Fibroblast of lung (primary cell): ENCODE results near the gene FDXR. TPM values are rescaled to one million over a fixed set of nuclear protein-coding genes. Genes with fewer than 3 reads are reported as not detected.

Experiments
- DNase-seq, 2 donors: peaks; one replicate each; pipeline versions ENCODE4 v3.0.0 to v3.0.0-alpha.2; 2010; ENCODE audit warnings: low read depth in 2 of 2
- H2AFZ ChIP-seq: 2 replicates; pipeline ENCODE4 v1.5.1; 2012; ENCODE audit warnings: low read length, control low read depth, inconsistent platforms
- H3K27ac ChIP-seq: 2 replicates; pipeline ENCODE4 v1.5.1; 2011; ENCODE audit warnings: low read length, control low read depth; ENCODE audit not compliant: insufficient read depth
- H3K27me3 ChIP-seq: 2 replicates; pipeline ENCODE4 v1.5.1; 2011; ENCODE audit warnings: mild to moderate bottlenecking, low read length; ENCODE audit not compliant: control insufficient read depth, insufficient read depth
- H3K36me3 ChIP-seq: 2 replicates; pipeline ENCODE4 v1.5.1; 2011; ENCODE audit warnings: low read length; ENCODE audit not compliant: control insufficient read depth, insufficient read depth
- H3K4me1 ChIP-seq: 2 replicates; pipeline ENCODE4 v1.5.1; 2011; ENCODE audit warnings: low read length; ENCODE audit not compliant: control insufficient read depth, insufficient read depth; ENCODE audit errors: extremely low read depth
- H3K4me2 ChIP-seq: 2 replicates; pipeline ENCODE4 v1.5.1; 2011; ENCODE audit warnings: low read length, control low read depth; ENCODE audit not compliant: insufficient read depth; ENCODE audit errors: extremely low read depth
- H3K4me3 ChIP-seq, 4 experiments: fragments of 200-600 bp in 1 of 4; sonication (generic) in 1 of 4; replicated peaks in 1 of 4; 2 replicates each; pipeline ENCODE4 v1.5.1; 2011 to 2016; ENCODE audit warnings: low read length in 4 of 4, low read depth in 3 of 4, mild to moderate bottlenecking in 3 of 4, control low read depth in 2 of 4, inconsistent platforms in 1 of 4, mixed read lengths in 1 of 4; ENCODE audit not compliant: insufficient read depth in 1 of 4; ENCODE audit errors: control extremely low read depth in 1 of 4
- H3K79me2 ChIP-seq: 2 replicates; pipeline ENCODE4 v1.5.1; 2012; ENCODE audit warnings: mild to moderate bottlenecking, low read length, inconsistent platforms; ENCODE audit not compliant: control insufficient read depth, insufficient read depth
- H3K9ac ChIP-seq: 2 replicates; pipeline ENCODE4 v1.5.1; 2011; ENCODE audit warnings: mild to moderate bottlenecking, low read length, control low read depth; ENCODE audit not compliant: insufficient read depth
- H3K9me3 ChIP-seq: 2 replicates; pipeline ENCODE4 v1.5.1; 2012; ENCODE audit warnings: low read depth, low read length; ENCODE audit not compliant: control insufficient read depth, insufficient read depth
- H4K20me1 ChIP-seq: 2 replicates; pipeline ENCODE4 v1.5.1; 2011; ENCODE audit warnings: low read length; ENCODE audit not compliant: control insufficient read depth, insufficient read depth; ENCODE audit errors: extremely low read depth
- CTCF ChIP-seq, 2 donors: IDR thresholded peaks in 1 of 2; conservative IDR thresholded peaks in 1 of 2; 1 replicate in 1 of 2; 2 replicates in 1 of 2; pipeline ENCODE4 v1.5.1; 2011 to 2012; ENCODE audit warnings: low read length in 2 of 2, control low read depth in 1 of 2, inconsistent platforms in 1 of 2, low read depth in 1 of 2, mild to moderate bottlenecking in 1 of 2
- EZH2 ChIP-seq: IDR thresholded peaks from 2 replicates; pipeline ENCODE4 v1.5.1; 2012; ENCODE audit warnings: low read length, control low read depth, mild to moderate bottlenecking; ENCODE audit errors: missing control alignments
- polyA plus RNA-seq, 2 donors: library from polyadenylated mRNA; depleted of rRNA in 1 of 2; stranded (reverse) in 1 of 2; unstranded in 1 of 2; fragments of >200 nt; gene quantifications; 2 replicates each; pipeline ENCODE4 v1.2.1, GENCODE V29; 2011 to 2012; ENCODE audit warnings: missing spikeins in 1 of 2
- total RNA-seq: library from RNA; depleted of rRNA; stranded (reverse); fragments of >200 nt; gene quantifications from 2 replicates; pipeline ENCODE4 v1.2.1, GENCODE V29; 2014

The FDXR gene
- total and polyA plus RNA-seq, 2 donors (not counting 1 experiment from before 2014, with no cell fraction given), result 6.8 to 71.0 TPM

- H3K4me1 ChIP-seq, result no peaks in the 10 kb centered on the region
- no peaks in the 10 kb centered on the region for H3K79me2 ChIP-seq
- H3K4me3 ChIP-seq, result no peak within 1 kb of the TSS
- H3K27me3 ChIP-seq, result peaks cover 34% of the 10 kb centered on the region
- H3K9ac ChIP-seq, result no peak within 1 kb of the TSS
- DNase-seq, result no peak
- no peak within 1 kb of the TSS for H2AFZ ChIP-seq
- no peak within 1 kb of the TSS for H3K27ac ChIP-seq
- H3K9me3 ChIP-seq, result no peaks in the 10 kb centered on the region
- H4K20me1 ChIP-seq, result no peaks in the 10 kb centered on the region
- no peaks in the 10 kb centered on the region for H3K36me3 ChIP-seq
- peak; percentile 82 for TF ChIP-seq EZH2
- no peak for TF ChIP-seq CTCF (conservative IDR thresholded peaks at IDR 0.05 in 1 of 2, IDR thresholded peaks at IDR 0.05 in 1 of 2; ENCODE audit: low read depth in 1 of 2, low read length in 2 of 2)
- H3K4me2 ChIP-seq, result no peak within 1 kb of the TSS
These were observed 20.4 kb upstream of the FDXR start, which contains the start of gene FADS6 for GRCh38 chr17:74892974-74893911. Gene FADS6, minus strand, starts transcription at chr17:74893633. Its CDS starts 38 bp downstream, at chr17:74893595.

GRCh38 chr17:74892013-74892841, 19.4 kb upstream of the FDXR start:
- no peaks in the 10 kb centered on the region for H3K9me3 ChIP-seq
- no peaks in the 10 kb centered on the region for H4K20me1 ChIP-seq
- TF ChIP-seq CTCF (conservative IDR thresholded peaks at IDR 0.05 in 1 of 2, IDR thresholded peaks at IDR 0.05 in 1 of 2; ENCODE audit: low read depth in 1 of 2, low read length in 2 of 2) (no peak), EZH2 (peak; percentile 72)
- H3K27ac ChIP-seq, result no peak overlapping the region
- H3K9ac ChIP-seq, result no peak overlapping the region
- no peak overlapping the region for H3K4me2 ChIP-seq
- H3K79me2 ChIP-seq, result no peaks in the 10 kb centered on the region
- no peaks in the 10 kb centered on the region for H3K4me1 ChIP-seq
- H3K4me3 ChIP-seq, result no peak overlapping the region
- H3K27me3 ChIP-seq, result peaks cover 34% of the 10 kb centered on the region
- no peak overlapping the region for H2AFZ ChIP-seq
- H3K36me3 ChIP-seq, result no peaks in the 10 kb centered on the region
- no peak for DNase-seq

- Histone ChIP-seq H4K20me1 (no peaks in the 10 kb centered on the region), H3K27ac (no peak overlapping the region), H3K36me3 (no peaks in the 10 kb centered on the region), H3K4me2 (no peak overlapping the region), H2AFZ (no peak overlapping the region), H3K9ac (no peak overlapping the region), H3K79me2 (no peaks in the 10 kb centered on the region), H3K4me3 (no peak overlapping the region), H3K9me3 (no peaks in the 10 kb centered on the region), H3K4me1 (no peaks in the 10 kb centered on the region), H3K27me3 (peaks cover 30% of the 10 kb centered on the region)
- DNase-seq, result no peak
- no peak for TF ChIP-seq EZH2
- TF ChIP-seq CTCF (conservative IDR thresholded peaks at IDR 0.05 in 1 of 2, IDR thresholded peaks at IDR 0.05 in 1 of 2; ENCODE audit: low read depth in 1 of 2, low read length in 2 of 2), result no peak
These were observed 17.8 kb upstream of the FDXR start for GRCh38 chr17:74890554-74890953.
